Kidney glomerular epithelial cell (primary cell): Measurements from ENCODE around the gene CIAO2B.
A peak's percentile ranks its signal among the peaks of the same experiment; 100 is the strongest.

Source experiments
- DNase-seq: peaks from one replicate; lab custom pipeline; 2025; lab: John Stamatoyannopoulos, UW

The CIAO2B gene

GRCh38 chr16:66919569-66920298 is 14.5 kb downstream of the CIAO2B start:
- no peak for DNase-seq

GRCh38 chr16:66918803-66919568 is 15.2 kb downstream of the CIAO2B start, which contains the start of gene CDH16:
Gene CDH16 (minus strand): TSS chr16:66918885. CDS start chr16:66918065, 820 bp downstream.
- peak; percentile 83 for DNase-seq

DNA sequence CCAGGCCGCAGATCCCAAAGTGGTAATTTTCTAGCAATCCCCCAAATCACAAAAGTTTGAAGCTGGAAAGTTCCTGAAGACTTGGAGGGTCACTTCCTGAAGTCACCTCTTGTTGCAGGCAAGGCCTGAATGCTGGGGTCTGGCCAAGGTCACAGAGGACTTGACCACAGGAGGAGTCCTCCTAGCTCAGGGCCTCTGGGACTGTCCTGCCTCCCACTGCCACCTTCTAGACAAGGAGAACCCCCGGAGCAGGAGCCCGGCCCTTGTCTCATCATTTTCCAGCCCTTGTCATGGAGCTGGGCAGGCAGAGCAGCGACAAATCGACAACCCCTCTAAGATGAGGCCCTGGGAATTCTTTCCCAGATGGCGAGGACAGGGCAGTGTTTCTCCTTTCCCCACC is 15.8 kb downstream of the CIAO2B start:
- DNase-seq, result no peak

DNA sequence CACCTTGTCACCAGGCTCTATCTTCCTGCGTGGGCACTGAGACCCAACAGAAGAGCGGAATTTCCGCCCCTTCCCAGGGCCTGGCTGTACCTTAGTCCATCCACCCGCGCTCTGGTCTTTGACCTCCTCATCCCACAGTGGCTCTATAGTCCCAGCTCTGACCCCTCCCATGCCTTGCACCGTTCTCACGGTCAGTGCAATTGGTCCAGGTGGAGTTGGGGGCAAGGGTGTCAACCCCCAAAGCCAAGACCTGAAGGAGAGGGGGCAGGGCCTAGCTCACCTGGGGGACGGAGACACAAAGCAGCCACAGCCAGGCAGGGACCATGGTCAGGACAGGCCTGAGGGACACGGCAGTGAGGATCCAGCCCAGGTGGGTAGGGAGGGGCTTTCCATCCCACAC is 16.5 kb downstream of the CIAO2B start:
- DNase-seq, result no peak

DNA sequence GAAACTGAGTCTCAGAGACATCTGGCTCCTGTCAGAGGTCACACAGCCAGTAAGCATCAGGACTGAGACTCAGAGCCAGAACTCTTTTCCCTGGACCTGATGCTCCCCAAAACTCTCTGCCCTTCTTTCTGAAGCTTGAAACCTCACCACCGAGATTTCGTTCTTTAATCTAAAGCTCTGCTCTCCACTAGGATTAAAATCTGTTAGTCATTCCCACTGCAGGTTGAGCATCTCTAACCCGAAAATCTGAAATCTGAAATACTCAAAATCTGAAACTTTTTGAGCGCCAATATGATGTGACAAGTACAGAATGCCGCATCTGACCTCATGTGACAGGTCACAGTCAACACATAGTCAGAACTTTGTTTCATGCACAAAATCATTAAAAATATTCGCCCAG is 17.7 kb downstream of the CIAO2B start:
- no peak for DNase-seq

- DNase-seq, result no peak
Observed at GRCh38 chr16:66915041-66915440, 19.2 kb downstream of the CIAO2B start.

DNA sequence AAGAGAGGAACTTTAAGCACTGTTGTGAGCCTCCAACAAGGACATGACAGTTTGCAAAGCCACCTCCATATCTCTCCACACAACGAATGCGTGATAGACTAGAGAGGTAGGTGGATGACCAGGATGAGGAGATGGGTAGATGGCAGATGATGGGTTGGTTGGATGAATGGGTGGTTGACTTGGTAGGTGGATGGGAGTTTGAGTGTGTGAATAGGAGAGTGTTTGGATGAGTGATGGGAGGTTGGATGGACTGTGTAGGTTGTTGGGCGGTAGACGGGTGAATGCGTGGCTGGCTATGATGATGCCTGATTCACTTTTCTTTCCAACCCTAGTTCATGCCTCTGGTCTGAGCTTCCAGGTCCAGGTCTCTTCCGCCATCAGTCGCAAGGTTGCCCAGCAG is 19.7 kb downstream of the CIAO2B start:
- no peak for DNase-seq

DNA sequence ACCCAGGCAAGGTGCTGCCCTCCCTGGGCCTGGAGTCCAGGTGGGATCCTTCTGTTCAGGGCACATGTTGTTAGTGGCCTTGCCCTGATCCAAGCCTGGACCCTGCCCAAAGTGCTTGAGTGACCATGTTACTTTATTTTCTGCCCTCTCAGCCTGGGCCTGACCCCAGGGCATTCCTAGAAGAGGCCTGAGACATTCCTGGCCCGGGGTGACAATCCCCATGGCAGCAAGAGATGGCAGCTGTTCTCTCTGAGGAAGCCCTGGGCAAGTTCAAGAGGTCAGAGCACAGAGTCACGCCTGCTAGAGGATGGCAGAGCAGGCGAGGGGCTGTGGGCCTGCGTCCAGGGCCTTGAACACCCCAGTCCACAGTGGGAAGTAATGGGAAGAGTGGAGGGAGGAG is 20.5 kb downstream of the CIAO2B start:
- no peak for DNase-seq

DNA sequence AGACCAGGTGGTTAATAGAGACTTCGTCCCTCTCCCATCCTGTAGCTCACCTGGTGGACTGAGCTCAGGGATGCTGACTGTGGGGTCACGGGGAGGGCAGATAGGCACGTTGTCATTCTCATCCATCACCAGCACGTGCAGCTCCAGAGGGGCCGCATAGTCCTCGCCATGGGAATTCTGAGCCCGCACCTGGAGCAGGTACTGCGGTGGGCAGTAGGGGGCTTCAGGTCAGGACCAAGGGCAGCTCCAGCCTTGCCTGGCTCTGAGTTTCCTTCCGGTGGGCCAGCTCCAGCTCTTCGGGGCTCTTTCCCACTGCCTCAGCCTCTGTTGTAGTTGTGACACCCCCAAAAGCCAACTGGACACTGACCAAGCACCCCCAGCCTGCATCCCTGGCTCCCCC is 21.1 kb downstream of the CIAO2B start:
- no peak for DNase-seq

DNA sequence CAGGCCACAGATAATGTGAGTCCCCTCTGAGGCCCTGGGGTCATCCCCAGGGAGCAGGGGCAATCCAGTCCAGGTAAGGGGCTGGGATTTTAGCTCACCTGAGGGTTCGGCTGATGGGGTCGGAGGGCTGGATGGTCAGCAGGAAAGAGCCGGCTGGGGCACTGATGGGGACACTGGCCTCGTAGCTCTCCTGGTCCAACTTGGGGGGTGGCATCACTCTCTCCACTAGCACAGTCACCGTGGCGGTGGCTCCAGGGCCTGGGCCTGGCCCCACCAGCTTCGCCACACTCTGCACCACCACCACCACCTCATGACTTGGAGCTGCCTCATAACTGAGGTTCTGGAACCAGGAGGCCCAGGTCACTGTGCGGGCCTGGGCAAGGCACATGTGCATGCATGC is 22.4 kb downstream of the CIAO2B start:
- DNase-seq, result no peak

DNA sequence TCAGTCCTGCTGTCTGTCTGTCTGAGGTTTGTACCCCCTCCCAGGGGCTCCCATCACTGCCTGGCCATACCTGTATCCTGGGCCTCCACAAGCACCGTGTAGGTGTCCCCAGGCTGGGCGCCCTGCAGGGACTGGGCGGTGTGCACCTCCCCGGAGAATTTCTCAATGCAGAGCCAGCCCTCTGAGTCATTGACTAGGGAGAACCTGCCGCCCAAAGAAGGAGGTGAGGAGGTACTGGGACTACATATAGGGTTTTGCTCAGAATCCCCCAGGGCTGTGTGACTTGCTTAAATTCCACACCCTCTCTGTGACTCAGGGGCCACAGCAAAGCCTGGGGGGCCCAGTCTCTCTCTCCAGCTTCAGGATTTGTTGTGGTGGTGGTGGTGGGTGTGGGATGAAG is 23.1 kb downstream of the CIAO2B start:
- DNase-seq, result no peak

DNA sequence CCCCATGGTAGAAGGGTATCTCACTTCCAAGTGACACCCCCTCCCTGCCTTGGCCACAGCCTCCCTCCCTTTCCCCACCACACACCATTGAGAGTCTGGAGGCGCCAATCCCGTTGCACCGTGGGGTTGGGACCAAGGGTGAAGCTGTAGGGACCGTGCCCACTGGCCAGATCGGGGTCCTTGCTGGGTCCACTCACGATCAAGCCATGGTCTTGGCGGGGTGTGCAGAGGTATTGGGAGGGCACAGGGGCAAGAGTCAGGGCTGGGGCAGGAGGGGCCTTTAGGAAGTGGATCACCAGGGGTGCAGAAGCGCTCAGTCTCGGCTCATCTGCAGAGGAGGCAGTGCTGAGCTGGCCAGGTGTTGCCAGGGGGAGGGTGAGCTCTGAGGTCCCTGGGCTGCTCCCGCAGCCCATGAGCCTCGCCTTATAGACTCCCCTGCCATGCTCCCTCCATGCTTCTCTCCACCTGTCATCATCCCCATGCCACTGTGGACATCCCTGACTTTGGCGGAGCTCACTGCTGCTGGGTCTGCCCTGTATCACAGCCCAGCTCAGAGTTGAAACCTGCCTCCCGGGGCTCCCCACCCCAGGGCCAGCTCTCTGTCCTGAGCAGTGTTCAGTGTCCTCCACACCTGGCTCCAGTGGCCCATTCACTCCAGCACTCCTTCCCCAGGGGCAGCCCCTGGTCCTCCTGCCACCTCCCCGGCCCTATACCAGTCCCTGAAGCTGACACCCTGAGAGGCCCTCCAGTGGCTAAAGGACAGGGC is 23.8 kb downstream of the CIAO2B start:
- no peak for DNase-seq

DNA sequence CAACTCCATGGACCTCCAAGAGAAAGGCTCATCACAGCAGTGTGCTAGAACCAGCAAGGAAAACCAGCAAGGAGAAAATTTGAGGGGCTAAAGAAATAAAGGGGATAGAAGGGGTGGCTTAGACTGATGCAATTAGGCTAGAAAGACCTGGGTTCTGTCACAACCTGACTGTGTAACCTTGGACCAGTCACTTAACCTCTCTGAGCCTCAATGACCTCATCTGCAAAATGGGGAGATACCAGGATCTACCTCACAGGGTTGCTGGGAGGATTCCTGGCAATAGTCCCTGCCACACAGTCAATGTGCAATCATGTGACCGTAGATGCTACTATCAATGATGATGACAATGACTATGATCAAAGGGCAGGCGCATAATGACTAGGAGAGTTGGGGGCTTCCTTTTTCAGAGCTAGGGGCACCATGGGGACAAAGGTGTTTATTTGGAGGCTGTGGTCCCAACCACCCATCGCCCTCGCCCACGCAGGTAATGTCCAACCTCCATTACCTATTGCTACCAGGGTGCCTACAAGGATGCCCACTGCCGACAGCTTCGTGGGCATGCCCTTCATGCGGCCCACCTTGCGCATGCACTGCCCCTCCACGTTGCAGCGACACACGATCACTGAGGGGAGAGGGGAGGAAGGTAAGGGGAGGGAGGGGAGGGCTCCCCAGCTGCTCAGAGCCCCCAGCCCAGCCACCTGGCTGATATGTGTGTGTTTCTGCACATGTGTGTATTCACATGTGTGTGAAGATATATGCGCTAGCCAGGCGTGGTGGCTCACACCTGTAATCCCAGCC is 25.2 kb downstream of the CIAO2B start:
- no peak for DNase-seq

DNA sequence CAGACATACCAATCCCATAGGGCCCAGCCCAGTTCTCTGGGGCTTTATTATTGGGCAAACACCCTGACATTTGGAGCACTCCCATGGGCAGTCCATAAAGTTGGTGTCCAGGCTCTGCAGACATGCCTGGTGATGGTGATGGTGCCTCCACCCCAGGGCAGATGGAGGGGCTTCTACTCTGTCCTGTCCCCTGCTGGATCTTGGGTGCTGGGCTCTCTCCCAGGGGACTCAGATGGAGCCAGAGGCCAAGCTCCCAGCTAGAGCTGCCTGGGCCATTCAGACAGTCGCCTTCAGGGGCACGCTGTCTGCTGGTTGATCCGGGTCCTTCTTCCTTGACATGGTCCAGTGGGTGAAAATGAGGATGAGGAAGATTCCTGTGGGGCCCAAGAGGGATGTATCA is 26.1 kb downstream of the CIAO2B start:
- no peak for DNase-seq

- DNase-seq, result no peak
Observed at GRCh38 chr16:66906916-66907836, 27.0 kb downstream of the CIAO2B start.

GRCh38 chr16:66905633-66906539 is 28.3 kb downstream of the CIAO2B start:
- no peak for DNase-seq

GRCh38 chr16:66904846-66905632 is 29.2 kb downstream of the CIAO2B start:
- DNase-seq, result no peak

- DNase-seq, result no peak
Observed at GRCh38 chr16:66904428-66904845, 29.8 kb downstream of the CIAO2B start.
